GM12892 (cell line): Measurements from ENCODE around the gene LRMDA.

Experiments
- DNase-seq: peaks from one replicate; pipeline ENCODE4 v3.0.0; 2011; ENCODE audit not compliant: insufficient read length
- FAIRE-seq: peaks from 2 replicates; lab custom pipeline; 2011; peaks lifted over from hg19 to GRCh38; lab: Jason Lieb, UNC
- POLR2A ChIP-seq: IDR thresholded peaks from 2 replicates; pipeline ENCODE4 v1.6.1; 2011; ENCODE audit warnings: low read depth, low read length, control low read depth
- POLR2AphosphoS5 ChIP-seq: IDR thresholded peaks from 2 replicates; pipeline ENCODE4 v1.6.1; 2011; ENCODE audit warnings: low read depth, low read length, control low read depth
- TAF1 ChIP-seq: IDR thresholded peaks from 2 replicates; pipeline ENCODE4 v1.6.1; 2011; ENCODE audit warnings: low read depth, mild to moderate bottlenecking, control low read depth, low read length, borderline replicate concordance

LRMDA gene

GRCh38 chr10:76001461-76001860 is 570.0 kb downstream of the LRMDA start:
- FAIRE-seq (no peak), DNase-seq (no peak)
- TF ChIP-seq TAF1 (no peak), POLR2A (no peak), POLR2AphosphoS5 (no peak)

DNA sequence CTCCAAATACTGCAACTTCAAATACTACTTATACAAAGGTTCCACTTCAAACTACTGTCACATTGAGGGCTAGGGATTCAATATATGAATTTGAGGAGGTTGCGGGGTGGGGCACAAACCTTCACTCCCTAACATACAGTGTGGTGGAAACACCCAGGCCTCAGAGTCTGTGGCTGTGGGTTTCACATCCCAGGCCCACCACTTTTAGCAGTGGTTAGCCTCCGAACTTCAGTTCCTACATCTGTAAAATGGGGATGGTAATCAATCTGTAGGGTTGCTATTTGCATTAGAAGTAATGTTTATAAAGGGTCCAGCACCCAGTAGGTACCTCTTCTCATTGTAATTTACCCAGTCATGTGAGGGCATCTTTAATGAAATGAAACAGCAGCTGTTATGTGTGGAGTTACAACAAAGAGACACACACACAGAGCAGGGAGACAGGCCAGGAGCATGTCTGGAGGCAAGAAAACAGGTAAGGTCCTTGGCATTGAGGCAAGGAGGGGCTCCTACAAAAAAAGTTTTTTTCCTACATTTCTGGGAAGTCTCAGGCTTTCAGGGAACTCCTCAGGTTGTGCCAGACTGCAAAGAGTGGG is 570.9 kb downstream of the LRMDA start:
- TF ChIP-seq POLR2AphosphoS5: no peak
- TF ChIP-seq TAF1: no peak
- FAIRE-seq (no peak), DNase-seq (no peak)

GRCh38 chr10:76007667-76008181 is 576.3 kb downstream of the LRMDA start:
- TF ChIP-seq TAF1 (no peak), POLR2AphosphoS5 (no peak), POLR2A (no peak)
- FAIRE-seq (no peak), DNase-seq (no peak)

GRCh38 chr10:76009531-76009930 is 578.1 kb downstream of the LRMDA start:
- TF ChIP-seq POLR2AphosphoS5 (no peak), TAF1 (no peak), POLR2A (no peak)
- FAIRE-seq: no peak

DNA sequence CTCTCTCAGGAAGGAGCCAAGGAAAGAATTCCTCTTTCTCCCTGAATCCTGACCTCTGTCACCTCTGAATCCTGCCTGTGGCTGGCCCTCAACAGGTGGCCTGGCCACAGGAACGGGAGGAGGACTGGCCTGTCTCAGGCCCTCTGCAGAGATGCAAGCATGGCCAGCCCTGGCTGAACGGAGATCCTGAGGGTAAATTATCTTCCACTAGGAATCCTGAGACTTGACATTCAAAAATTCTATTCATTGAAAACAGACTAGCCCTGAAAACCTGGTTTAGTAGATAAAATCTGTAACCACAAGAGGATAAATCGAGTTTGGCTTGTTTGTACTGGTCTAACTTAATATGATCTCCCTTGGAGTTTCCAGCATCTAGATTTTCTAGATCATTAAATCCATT is 579.3 kb downstream of the LRMDA start:
- DNase-seq (no peak), FAIRE-seq (no peak)
- TF ChIP-seq POLR2AphosphoS5: no peak
- no peak for TF ChIP-seq POLR2A
- no peak for TF ChIP-seq TAF1

More at GRCh38 chr10:76009531-76009930, 578.1 kb downstream of the LRMDA start:
- no peak for DNase-seq

GRCh38 chr10:76012716-76013327 is 581.4 kb downstream of the LRMDA start:
- FAIRE-seq: no peak
- TF ChIP-seq TAF1 (no peak), POLR2A (no peak), POLR2AphosphoS5 (no peak)

DNA sequence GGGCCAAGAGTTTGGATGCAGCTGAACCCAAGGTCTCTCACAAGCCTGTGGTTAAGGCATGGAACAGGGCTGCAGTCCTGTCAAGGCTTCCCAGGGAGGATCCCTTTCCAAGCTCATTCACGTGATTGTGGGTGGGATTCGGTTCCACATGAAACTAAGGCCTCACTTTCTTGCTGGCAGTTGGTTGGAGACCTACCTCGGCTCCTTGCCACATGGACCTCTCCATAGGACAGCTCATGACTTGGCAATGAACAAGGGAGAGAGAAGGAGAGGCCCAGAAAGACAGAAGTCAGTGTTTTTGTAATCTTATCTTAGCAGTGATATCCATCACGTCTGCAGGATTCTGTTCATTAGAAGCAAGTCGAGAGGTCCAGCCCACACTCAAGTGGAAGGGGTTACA is 583.8 kb downstream of the LRMDA start:
- no peak for FAIRE-seq

More at GRCh38 chr10:76012716-76013327, 581.4 kb downstream of the LRMDA start:
- no peak for DNase-seq

DNA sequence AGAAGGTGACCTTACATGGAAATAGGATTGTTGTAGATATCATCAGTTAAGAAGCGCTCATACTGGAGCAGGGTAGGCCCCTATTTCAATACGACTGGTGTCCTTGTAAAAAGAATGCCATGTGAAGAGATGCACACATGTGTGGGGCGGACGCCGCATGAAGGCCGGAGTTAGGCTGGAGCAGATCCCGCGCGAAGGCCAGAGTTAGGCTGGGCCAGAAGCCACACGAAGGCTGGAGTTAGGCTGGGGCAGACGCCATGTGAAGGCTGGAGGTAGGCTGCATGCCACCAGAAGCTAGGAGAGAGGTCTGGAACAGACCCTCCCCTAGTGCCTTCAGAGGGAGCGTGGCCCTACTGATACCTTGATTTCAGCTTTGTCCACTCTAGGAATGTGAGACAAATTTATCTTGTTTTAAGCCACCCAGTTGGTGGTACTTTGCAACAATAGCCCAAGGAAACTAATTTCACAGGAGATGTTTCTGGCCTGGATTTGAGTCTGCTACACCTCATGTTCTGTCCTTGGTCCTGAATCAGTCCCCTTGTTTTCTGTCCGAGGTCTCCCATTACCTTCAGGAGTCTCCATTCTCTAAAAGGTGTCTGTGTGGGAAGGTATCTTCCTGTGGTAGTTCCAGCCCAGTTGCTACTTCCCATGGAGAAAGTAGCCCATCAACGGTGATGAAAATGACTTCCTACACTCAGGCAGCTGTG is 585.8 kb downstream of the LRMDA start:
- FAIRE-seq (no peak), DNase-seq (no peak)
- TF ChIP-seq POLR2AphosphoS5 (no peak), POLR2A (no peak)

More for the DNA sequence above, 583.8 kb downstream of the LRMDA start:
- TF ChIP-seq TAF1 (no peak), POLR2AphosphoS5 (no peak), POLR2A (no peak)
- DNase-seq: no peak

GRCh38 chr10:76017733-76018433 is 586.5 kb downstream of the LRMDA start:
- TF ChIP-seq POLR2AphosphoS5 (no peak), POLR2A (no peak), TAF1 (no peak)
- FAIRE-seq (no peak), DNase-seq (no peak)

DNA sequence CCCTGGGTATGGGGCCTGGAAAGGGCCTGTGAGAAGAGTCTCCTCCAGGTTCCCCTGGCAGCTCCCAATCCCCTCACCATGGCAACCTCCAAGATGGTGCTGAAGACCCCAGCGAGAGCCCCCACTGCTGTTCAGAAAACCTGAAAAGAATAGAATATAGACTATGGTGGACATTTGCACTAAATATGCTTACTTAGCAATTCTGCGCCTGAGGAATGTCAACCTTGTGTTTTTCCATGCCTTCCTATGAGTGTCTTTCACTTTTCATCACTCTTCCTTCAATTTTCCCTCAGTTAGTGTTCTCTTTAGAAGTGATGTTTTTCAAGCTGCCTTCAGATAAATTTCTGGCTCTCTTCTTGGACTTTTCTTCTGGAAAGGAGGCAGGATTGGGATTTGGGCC is 589.2 kb downstream of the LRMDA start:
- DNase-seq (no peak), FAIRE-seq (no peak)
- TF ChIP-seq POLR2AphosphoS5: no peak
- no peak for TF ChIP-seq TAF1
- no peak for TF ChIP-seq POLR2A

DNA sequence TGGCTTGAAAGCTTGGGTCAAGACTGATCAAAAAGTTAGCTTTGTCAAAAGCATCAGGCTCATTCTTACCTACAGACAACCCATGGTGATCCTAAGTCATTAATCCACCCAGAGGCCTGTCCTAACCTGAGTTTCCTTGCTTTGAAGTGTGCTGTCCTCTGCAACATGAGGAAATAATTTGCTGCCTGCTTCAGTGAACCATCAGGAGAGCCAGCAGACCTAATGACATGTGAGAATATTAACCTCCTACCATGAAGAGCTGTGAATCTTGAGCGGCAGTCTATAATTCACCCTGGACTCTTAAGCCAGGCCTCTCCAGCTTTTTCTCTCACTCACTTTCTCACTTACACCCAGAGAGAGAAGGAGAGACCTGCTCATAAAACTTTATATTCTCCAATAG is 590.0 kb downstream of the LRMDA start:
- no peak for TF ChIP-seq TAF1
- TF ChIP-seq POLR2AphosphoS5: no peak
- TF ChIP-seq POLR2A: no peak
- DNase-seq (no peak), FAIRE-seq (no peak)

DNA sequence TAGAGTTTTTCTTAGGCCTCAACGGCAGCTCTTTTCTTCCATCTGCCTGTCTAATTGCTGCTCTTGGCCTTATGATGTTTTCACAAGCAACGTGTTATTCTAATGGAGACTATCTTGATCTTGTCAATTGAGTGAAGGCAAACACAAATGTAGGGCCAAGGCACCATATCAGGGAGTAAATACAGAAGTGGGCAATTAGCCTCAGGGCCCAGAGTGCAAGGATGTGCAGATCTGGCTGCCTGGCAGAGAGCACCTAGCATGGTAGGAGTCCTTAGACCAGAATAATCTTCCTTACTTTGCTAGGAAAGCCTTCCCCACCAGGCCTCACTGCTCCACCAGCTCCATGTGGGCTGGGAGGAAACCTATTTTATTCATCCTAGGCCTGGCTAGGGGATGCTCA is 590.9 kb downstream of the LRMDA start:
- no peak for FAIRE-seq
- DNase-seq: no peak
- TF ChIP-seq TAF1 (no peak), POLR2A (no peak), POLR2AphosphoS5 (no peak)
